ENCODE data around the gene NRROS.

Gene NRROS

DNA sequence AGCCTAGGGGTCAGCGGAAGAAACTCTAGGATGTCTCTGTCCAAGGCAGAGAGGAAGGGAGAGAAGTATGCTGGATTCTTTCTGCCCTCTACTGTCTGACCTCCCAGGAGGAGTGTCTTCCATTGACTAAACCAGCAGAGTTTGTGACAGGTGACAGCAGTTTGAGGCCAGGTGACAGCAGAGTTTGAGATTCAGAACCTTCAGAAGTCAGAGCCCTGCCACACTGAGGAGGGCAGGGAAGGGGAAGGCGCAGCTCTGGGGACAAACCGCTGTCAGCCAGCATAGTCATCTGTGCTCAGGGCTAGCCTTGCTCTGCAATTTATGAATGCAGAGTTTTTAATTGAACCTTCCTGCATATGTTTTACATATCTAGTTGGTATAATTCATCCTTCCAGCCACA is 12.3 kb downstream of the NRROS start:
- DNase-seq, result no peak

DNA sequence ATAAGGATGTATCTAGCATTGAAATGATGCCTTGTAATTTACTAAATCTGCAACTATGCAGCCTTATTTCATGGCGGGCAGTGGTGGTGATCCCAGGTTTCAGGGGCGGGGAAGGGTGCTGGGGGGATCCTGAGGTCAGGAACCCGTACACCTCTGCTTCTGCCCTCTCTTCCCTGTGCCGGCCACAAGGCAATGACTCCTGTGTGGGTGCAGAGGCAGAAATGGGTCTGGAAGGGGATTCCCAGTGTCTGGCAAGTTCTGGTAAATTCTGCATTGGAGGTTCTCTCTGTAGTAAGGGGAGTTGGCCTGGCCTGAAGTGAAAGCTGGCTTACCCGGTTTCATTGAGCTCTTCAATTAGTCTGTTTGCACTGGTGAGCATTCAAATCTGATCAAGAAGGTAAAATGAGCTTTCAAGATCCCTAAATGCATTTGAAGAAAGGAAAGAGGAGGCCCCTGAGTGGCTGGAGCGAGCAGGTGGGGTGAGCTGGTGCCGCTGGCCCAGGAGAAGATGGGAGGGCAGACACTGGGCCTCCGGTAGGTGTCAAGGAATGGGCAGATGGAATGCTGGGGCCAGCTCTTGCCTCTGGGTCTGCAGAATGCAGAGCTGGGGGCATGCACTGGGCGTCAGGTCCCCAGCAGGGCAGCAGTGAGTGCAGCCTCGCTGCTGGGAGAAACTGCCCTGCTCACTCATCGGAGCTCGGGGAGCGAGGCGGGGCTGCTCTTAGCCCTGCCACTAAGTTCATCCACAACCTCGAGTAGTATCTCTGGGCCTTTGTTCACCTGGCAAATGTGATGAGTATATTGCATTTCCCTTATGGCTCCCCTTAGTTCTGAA is 13.7 kb downstream of the NRROS start:
- DNase-seq, result no peak

DNA sequence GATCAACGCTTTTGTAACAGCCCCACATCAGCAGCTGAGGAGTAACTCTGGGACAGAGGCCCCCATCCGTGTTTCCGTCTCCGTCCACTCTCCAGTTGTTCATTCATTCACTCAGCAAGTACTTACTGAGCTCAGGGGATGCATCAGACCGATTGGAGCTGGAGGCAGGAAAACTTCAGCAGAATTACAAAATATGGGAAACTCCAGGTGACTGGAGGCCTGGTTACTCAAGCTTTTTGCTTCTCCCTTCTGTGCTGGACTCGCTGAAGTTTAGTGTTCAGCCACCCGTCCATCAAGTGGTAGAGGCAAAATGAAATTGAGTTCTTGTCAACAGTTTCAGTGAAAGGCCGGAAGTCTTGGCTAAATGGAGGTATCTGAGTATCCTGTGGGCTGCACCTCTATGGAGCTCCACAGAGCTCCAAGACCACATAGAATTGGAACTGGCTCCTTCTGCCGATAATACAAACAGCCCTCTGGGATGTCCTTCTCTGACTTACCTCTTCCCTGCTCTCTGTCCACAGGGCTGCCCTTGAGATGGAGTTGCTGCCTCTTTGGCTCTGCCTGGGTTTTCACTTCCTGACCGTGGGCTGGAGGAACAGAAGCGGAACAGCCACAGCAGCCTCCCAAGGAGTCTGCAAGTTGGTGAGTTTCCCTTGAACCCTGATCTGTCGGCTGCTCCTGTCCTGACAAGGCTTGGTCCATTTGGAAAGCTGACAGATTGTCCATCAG is 14.7 kb downstream of the NRROS start:
- no peak for DNase-seq

DNA sequence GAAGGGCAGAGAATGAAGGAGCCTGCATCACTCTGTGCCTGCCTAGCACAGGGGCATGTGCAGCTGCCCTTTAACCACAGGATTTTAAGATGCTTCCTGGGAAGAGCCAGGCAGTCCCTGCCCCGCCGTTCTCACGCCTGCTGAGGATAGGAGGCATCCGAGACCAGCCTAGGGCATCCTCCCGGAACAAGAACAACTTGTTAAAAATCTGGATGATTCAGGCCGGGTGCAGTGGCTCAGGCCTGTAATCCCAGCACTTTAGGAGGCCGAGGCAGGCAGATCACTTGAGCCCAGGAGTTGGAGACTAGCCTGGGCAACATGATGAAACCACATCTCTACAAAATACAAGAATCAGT is 15.2 kb downstream of the NRROS start:
- DNase-seq, result no peak

DNA sequence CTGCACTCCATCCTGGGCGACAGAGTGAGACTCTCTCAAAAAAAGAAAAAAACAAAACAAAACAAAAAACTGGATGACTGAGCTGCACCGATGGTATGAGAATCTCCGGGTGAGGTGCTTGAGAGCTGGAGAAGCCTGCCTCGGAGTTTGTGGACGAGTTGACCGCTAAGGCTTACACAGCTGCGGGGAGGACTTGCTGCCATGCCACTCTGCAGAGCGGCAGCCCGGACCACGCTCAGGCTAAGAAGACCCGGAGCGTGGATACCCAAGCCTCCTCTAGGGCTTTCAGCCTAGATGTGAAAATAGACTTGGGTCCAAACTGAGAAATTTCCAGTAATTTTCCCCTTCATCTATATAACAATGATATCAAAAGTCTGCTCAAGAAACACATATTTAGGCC is 16.0 kb downstream of the NRROS start:
- no peak for DNase-seq

DNA sequence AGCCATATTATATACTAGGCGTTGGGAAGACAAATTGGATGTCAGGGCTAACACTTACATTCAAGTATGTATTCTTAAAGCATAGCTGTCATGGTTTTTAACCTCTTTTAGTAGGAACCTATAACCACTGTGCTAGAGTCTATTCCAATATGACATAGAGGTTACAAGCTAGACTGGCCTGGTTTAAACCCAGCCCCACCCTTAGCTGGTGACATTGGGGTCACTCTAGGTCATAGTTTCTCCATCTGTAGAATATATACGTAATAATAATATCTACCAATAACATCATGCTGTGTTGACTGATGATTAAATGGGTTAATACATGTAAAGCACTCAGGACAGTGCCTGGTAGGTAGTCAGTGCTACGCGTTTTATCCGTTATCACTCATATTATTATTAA is 16.7 kb downstream of the NRROS start:
- DNase-seq, result no peak

DNA sequence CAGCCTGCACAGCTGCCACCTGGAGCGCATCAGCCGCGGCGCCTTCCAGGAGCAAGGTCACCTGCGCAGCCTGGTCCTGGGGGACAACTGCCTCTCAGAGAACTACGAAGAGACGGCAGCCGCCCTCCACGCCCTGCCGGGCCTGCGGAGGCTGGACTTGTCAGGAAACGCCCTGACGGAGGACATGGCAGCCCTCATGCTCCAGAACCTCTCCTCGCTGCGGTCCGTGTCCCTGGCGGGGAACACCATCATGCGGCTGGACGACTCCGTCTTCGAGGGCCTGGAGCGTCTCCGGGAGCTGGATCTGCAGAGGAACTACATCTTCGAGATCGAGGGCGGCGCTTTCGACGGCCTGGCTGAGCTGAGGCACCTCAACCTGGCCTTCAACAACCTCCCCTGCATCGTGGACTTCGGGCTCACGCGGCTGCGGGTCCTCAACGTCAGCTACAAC is 20.4 kb downstream of the NRROS start:
- no peak for DNase-seq

DNA sequence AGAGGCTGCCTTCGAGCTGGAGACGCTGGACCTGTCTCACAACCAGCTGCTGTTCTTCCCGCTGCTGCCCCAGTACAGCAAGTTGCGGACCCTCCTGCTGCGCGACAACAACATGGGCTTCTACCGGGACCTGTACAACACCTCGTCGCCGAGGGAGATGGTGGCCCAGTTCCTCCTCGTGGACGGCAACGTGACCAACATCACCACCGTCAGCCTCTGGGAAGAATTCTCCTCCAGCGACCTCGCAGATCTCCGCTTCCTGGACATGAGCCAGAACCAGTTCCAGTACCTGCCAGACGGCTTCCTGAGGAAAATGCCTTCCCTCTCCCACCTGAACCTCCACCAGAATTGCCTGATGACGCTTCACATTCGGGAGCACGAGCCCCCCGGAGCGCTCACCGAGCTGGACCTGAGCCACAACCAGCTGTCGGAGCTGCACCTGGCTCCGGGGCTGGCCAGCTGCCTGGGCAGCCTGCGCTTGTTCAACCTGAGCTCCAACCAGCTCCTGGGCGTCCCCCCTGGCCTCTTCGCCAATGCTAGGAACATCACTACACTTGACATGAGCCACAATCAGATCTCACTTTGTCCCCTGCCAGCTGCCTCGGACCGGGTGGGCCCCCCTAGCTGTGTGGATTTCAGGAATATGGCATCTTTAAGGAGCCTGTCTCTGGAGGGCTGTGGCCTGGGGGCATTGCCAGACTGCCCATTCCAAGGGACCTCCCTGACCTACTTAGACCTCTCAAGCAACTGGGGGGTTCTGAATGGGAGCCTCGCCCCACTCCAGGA is 21.1 kb downstream of the NRROS start:
- no peak for DNase-seq

DNA sequence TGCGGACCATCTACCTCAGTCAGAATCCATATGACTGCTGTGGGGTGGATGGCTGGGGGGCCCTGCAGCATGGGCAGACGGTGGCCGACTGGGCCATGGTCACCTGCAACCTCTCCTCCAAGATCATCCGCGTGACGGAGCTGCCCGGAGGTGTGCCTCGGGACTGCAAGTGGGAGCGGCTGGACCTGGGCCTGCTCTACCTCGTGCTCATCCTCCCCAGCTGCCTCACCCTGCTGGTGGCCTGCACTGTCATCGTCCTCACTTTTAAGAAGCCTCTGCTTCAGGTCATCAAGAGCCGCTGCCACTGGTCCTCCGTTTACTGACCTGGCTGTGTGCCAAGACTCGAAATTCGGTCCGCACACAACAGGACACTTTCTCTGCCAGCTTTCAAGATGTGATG is 21.9 kb downstream of the NRROS start:
- no peak for DNase-seq

DNA sequence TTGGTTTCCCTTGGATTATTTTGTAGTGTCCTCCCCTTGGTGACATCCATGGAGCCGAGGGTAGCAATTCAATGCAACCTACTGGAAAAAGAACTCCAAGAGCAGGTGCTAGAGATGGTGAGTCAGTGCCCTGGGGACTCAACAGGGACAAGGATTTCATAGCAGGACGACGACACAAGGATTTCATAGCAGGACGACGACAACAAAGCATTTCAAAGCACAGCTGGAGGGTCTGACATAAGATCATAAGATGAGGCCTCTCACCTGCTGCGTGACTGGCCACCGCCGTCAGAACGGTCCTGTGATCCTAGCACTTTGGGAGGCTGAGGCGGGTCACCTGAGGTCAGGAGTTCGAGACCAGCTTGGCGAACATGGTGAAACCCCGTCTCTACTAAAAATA is 22.5 kb downstream of the NRROS start:
- DNase-seq, result no peak

DNA sequence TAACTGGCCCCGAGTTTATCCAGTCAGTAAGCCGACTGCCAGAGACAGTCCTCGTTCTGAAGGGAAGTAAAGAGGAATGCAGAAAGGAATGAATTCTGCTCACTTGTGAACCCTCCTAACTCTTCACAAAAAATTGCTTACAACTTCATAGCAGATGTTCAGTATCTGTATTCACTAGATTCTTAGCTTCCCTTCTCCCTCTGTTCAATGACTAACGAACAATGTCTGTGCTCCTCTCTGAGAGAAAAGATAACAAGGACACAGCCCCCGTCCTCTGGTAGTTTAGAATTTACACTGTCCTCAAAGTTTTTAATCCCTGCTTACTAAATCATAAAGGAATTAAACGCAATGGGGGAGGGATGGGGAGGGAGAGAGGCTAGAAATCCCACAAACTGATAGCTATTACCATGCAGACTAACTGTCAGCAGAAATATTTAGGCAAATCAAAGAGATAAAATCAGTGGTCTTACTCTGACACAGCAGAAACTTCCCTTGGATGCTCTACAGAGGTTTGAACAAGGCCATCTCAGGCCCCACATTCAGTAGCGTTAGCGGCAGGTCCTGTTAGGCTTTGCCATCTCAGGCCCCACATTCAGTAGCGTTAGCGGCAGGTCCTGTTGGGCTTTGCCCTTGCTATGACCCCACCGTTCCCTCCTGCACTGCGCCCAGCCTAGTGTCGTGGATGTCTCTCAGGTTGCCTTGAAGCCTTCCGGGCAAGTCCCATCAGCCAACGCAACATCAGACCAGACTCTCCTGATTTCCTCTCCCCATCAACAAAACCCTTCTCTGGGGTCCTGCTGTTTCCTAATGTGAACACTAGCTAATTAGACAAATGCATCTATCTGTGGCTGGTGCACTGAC is 23.4 kb downstream of the NRROS start:
- peak; percentile 51 for DNase-seq

DNA sequence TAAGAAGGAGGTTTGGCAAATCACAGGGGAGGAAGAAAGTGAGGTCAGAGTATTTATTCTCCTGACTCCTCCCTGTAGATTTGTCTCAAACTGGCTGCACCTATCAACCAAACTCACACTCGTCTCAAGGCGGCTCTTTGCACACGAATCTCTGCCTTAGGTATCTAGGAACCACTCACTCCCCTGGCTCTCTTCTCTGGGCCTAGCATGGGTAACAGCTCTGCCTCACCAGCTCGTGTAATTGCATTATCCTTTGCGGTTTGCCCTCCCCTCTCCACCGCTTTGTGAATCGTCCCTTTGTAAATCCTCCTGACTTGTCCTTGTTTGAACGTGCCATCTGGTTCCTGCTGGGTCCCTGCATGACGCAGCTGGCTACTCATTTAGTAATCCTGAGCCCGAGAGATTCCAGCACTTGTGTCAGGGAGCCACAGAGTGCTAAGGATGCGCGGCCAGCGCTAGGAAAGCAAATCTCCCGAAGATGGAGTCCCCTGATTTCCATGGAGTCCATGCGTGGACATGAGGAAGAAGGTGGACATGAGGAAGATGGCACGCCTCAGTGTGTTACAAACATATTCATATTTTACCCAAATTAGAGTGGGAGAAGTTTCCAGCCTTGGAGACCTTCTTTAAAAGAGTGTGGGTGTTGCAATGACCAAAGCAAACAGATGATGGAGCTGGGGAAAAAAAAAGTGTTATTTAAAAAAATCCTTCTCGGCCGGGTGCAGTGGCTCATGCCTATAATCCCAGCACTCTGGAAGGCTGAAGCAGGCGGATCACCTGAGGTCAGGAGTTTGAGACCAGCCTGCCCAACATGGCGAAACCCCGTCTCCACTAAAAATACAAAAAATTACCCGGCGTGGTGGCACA is 26.7 kb downstream of the NRROS start:
- peak; percentile 48 for DNase-seq

DNA sequence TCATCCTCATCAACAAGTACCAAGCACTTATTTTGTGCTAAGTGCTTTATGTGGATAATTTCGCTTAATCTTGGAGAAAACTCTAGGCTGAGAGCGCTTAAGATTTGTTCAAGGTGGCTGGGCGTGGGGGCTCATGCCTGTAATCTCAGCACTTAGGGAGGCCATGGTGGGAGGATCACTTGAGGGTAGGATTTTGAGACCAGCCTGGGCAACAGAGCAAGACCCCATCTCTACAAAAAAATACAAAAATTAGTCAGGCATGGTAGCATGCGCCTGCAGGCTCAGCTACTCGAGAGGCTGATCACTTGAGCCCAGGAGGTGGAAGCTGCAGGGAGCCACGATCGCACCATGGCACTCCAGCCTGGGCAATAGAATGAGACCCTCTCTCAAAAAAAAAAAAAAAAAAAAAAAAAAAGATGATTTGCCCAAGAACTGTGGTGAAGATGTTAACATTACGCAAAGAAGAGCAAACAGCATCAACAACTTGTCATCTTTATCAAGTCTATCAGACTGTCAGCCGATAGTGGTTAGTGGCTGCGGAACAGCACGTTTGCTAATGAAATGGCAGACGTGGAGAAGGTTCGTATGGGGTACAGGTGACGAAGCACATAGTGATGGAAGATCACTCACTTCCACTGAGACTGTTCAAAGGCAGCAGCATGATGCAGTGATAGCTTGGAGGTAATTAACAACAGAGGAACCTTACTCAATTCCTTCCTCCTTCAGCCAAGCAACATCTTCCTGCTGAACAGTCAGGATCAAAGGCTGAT is 27.7 kb downstream of the NRROS start:
- DNase-seq, result no peak

DNA sequence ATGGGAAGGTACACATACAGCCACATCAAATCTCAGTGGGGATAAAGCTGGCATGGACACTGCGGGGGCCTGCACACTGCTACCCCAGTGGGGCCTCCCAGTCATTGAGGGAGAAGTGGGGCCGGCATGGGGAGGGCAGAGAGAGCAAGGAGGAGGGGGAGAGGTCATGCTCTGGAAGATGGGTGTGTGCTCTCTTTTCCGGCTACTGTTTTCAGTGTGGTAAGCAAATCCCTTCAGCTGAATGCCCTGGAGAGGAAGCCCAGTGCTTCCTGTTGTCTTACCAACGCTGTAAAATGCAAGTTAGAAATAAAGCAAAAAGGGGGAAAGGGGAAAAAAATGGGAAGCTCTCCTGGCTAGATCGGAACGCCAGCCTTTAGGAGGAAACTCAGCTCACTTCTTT is 30.8 kb downstream of the NRROS start:
- DNase-seq, result no peak

DNA sequence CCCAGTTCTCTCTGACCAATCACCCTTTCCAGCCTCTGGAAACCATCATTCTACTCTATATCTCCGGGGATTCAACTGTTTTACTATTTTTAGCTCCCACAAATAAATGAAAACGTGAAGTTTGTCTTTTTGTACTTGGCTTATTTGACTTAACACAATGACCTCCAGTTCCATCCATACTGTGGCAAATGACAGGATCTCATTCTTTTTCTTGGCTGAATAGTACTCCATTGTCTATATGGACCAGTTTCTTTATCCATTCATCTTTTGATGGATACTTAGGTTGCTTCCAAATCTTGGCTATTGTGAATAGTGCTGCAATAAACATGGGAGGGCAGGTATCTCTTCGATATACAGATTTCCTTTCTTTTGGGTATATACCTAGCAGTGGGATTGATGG is 34.1 kb downstream of the NRROS start:
- DNase-seq, result no peak

DNA sequence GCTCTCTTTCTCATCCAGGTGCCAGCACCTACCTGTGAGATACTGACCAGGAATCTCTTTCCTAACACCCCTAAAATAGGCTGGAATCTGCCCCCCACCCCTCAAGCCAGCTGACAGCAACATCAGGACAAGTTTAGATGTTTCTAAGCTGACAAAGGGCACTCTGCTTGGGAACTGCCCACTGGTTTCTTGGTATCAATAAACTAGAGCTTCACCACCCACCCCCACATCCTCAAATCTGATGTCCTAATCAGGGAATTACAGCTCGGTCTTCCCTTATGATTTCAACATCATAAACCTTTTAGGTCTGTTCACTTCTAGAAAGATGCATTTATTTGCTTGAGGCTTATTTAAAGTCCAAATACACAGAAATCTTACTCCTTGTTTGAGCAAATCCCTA is 37.9 kb downstream of the NRROS start:
- no peak for DNase-seq

DNA sequence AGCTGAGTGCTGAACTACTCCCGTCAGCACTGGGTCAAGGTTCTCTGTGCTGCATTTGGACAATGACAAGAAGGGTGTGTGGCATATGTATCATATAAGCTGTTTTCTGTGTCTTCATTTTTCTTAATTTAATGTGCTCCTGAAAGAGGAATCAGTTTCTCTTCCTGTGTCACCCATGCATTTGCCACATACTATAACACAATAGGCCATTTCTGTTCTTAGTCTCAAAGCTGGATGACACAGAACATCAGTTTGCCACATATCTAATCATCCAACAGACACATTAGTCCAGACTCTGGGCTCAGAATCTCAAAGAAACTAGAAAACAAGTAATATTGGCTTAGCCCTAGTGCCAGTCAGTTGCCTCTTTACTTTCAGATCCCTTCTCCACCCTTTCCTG is 38.4 kb downstream of the NRROS start:
- no peak for DNase-seq

DNA sequence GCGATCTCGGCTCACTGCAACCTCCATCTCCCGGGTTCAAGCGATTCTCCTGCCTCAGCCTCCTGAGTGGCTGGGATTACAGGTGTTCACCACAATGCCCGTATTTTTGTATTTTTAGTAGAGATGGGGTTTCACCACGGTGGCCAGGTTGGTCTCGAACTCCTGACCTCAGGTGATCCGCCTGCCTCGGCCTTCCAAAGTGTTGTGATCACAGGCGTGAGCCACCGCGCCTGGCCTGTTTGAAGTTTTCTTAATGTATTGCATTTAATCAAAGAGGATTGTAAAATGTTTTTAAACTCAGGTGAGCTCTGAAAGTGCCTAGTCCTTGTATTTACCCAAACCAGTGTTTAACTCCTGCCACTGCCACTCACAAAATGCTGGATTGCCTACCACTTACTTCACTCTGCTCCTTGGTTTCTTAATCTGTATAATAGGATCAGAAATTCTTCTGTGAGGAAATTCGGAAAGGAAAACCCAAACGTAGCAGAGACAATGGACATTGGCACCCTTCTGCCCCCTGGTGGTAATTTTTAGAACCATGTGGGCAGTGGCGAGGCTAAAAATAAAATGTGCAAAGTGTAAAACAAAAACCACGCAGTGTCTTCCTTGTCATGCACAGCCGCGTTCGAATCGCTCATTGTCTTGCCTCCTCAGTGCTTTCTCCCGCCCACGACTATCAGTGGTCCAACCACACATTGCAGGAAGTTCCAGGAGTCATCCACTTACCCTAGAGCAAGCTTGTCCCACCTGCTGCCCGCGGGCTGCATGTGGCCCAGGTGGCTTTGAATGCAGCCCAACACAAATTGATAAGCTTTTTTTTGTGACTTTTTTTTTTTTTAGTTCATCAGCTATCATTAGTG is 45.3 kb downstream of the NRROS start:
- DNase-seq, result peak; percentile 52

DNA sequence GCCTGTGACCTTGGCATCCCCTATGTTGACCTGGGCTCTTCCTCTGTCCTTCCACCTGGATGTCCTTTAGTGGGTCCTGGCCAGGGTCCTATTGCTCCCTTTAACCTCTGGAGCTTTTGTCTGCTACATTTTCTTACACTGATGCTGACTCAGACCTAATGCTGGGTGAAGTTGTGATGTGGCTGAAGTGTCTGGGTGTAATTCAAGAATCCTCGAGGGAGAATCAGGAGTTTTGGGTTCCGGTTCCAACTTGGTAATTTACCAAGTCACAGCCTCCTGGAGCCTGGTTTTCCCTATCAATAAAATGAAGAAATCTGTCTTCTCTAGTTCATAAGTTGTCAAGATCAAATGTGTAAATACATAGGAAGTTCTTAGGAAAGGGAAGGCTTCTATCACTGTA is 46.9 kb downstream of the NRROS start:
- no peak for DNase-seq

DNA sequence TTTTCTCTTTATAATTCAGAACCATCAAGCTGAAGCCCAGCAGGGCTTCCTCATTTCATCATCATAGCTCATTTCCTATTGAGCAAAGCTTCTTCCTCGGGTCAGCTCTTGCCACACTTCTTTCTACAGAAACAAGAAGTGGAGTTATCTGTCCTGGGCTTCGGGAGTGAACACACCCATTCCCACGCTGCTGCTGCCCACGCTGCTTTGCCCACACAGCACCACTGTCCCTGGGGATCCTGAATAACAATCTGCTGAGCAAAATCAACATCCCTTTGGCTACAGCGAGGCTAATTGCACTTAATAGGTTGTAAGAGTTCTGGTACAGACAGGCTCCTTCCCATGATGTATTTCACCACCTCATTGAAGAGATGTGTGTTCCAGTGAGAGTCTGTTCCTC is 48.9 kb downstream of the NRROS start:
- peak; percentile 71 for DNase-seq
